Small intestine (tissue), 7 donors: ENCODE data around the gene PTER. TPM values are rescaled to one million over a fixed set of nuclear protein-coding genes. Genes with fewer than 3 reads are reported as not detected.

Source experiments
- DNase-seq, 2 donors: peaks; one replicate each; pipeline versions ENCODE4 v3.0.0 to v3.0.0-alpha.2; 2013
- FAIRE-seq: peaks from 2 replicates; lab custom pipeline; 2012; peaks lifted over from hg19 to GRCh38; lab: Jason Lieb, UNC
- H3K27ac ChIP-seq, 3 donors: one replicate each; pipeline ENCODE4 v1.5.1; 2013; ENCODE audit warnings: low read length in 2 of 3, mild to moderate bottlenecking in 2 of 3, control low read depth in 1 of 3, inconsistent platforms in 1 of 3, low read depth in 1 of 3, moderate library complexity in 1 of 3
- H3K27me3 ChIP-seq, 3 donors: one replicate each; pipeline ENCODE4 v1.6.1; 2013; ENCODE audit warnings: low read length in 3 of 3, inconsistent platforms in 1 of 3; ENCODE audit not compliant: control insufficient read depth in 3 of 3, insufficient read depth in 3 of 3
- H3K36me3 ChIP-seq, 3 donors: one replicate each; pipeline ENCODE4 v1.6.1; 2013; ENCODE audit warnings: low read length in 3 of 3, inconsistent platforms in 1 of 3, low read depth in 1 of 3, mild to moderate bottlenecking in 1 of 3, moderate library complexity in 1 of 3; ENCODE audit not compliant: control insufficient read depth in 3 of 3, insufficient read depth in 2 of 3
- H3K4me1 ChIP-seq, 3 donors: one replicate each; pipeline ENCODE4 v1.6.1; 2013; ENCODE audit warnings: low read length in 2 of 3, inconsistent platforms in 1 of 3, low read depth in 1 of 3, mild to moderate bottlenecking in 1 of 3, moderate library complexity in 1 of 3; ENCODE audit not compliant: control insufficient read depth in 3 of 3, insufficient read depth in 2 of 3
- H3K4me3 ChIP-seq, 3 donors: one replicate each; pipeline ENCODE4 v1.5.1; 2013; ENCODE audit warnings: low read length in 3 of 3, control low read depth in 1 of 3, inconsistent platforms in 1 of 3, low read depth in 1 of 3, mild to moderate bottlenecking in 1 of 3, moderate library complexity in 1 of 3
- H3K9me3 ChIP-seq, 2 donors: one replicate each; pipeline ENCODE4 v1.6.1; 2013; ENCODE audit warnings: low read depth in 1 of 2, low read length in 1 of 2; ENCODE audit not compliant: control insufficient read depth in 2 of 2, insufficient read depth in 1 of 2
- WGBS, 3 donors: extraction: QIAGEN DNeasy Blood & Tissue Kit; methylation state at CpG; one replicate each; pipeline ENCODE4 v1.1.7; 2013; 5-methylcytosine and 5-hydroxymethylcytosine counted together
- polyA plus RNA-seq, 4 donors: library from polyadenylated mRNA; stranded (reverse) in 3 of 4; unstranded in 1 of 4; fragments of 200-250 nt in 3 of 4; fragments of 120-200 nt in 1 of 4; gene quantifications; one replicate each; pipeline versions ENCODE4 v1.2.1 to v1.2.3, GENCODE V29; 2013
- donor health status: healthy with polysubstance abuse.
- donor health status: control.
- donor health status: control.
- donor health status: Bipolar disorder and iron deficiency.
- donor health status: healthy.

PTER gene
- polyA plus RNA-seq, 4 donors, result 7.8 to 12.4 (median 10.6) TPM

GRCh38 chr10:16445770-16446469 is 9.1 kb downstream of the PTER start:
- no peak overlapping the region for H3K27ac ChIP-seq
- peaks cover 0 to 6% (median 0%) of the 10 kb centered on the region in 3 donors for H3K36me3 ChIP-seq
- no peak for DNase-seq
- WGBS, 3 donors, result 92 to 96% (median 95%) methylated on average over 9 of the region's 9 CpGs
- H3K4me1 ChIP-seq, result no peaks in the 10 kb centered on the region
- no peaks in the 10 kb centered on the region for H3K27me3 ChIP-seq
- no peak for FAIRE-seq
- peaks cover 0 to 7% of the 10 kb centered on the region in 2 donors for H3K9me3 ChIP-seq
- H3K4me3 ChIP-seq, result no peak overlapping the region

DNA sequence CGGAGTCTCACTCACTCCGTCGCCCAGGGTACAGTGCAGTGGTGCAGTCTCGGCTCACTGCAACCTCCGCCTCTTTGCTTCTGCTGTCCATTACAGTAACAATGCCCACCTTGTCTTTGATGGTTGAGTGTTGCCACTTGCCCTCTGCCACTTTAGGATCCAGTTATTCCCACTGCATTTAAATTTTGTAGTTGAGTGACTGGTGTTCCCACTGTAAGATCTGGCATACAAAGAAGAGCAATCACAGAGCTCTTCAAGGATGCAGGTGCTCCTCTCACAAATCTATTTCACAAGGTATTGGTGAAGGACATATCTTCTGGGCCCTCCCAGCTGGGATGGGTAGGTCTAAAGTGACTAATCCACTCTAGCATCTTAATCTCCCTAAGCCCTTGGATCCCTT is 12.6 kb downstream of the PTER start:
- 97 to 99% (median 98%) methylated on average over 5 of the region's 5 CpGs for WGBS, 3 donors
- H3K4me1 ChIP-seq, result no peaks in the 10 kb centered on the region
- H3K36me3 ChIP-seq, result peaks cover 0 to 4% (median 0%) of the 10 kb centered on the region in 3 donors
- no peak overlapping the region for H3K4me3 ChIP-seq
- H3K27me3 ChIP-seq, result no peaks in the 10 kb centered on the region
- H3K27ac ChIP-seq, result no peak overlapping the region
- FAIRE-seq, result no peak
- H3K9me3 ChIP-seq, result peaks cover 0 to 7% of the 10 kb centered on the region in 2 donors
- DNase-seq, result no peak

- H3K9me3 ChIP-seq, result no peaks in the 10 kb centered on the region
- FAIRE-seq (no peak), DNase-seq (no peak)
- H3K4me1 ChIP-seq, result no peaks in the 10 kb centered on the region
- 84 to 90% (median 84%) methylated on average over 6 of the region's 6 CpGs for WGBS, 3 donors
- no peak overlapping the region for H3K4me3 ChIP-seq
- no peaks in the 10 kb centered on the region for H3K27me3 ChIP-seq
- H3K27ac ChIP-seq, result no peak overlapping the region
- no peaks in the 10 kb centered on the region for H3K36me3 ChIP-seq
These were observed 21.6 kb downstream of the PTER start for GRCh38 chr10:16458166-16458955.

DNA sequence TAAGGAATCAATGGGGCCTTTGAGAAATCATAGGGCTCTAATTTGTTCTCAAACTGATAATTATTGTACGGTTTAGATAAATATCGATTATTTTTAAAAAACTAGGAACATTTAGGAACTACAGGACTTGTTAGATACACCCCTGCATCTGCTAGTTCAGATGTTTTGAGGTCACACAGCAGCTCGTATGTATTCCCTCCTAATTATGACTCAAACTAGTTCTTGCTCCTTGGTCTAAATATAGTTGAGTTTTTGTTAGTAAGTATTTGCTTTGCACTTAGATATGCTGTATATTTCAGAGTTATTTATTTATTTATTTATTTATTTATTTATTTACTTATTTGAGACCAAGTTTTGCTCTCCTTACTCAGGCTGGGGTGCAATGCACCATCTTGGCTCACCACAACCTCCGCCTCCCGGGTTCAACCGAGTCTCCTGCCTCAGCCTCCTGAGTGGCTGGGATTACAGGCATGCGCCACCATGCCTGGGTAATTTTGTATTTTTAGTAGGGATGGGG is 22.7 kb downstream of the PTER start:
- Histone ChIP-seq H3K27me3 (no peaks in the 10 kb centered on the region), H3K4me3 (no peak overlapping the region), H3K9me3 (no peaks in the 10 kb centered on the region), H3K27ac (no peak overlapping the region), H3K4me1 (no peaks in the 10 kb centered on the region), H3K36me3 (peaks cover 0 to 2% (median 0%) of the 10 kb centered on the region in 3 donors)
- FAIRE-seq (no peak), DNase-seq (no peak)
- 93 to 94% (median 93%) methylated on average over 7 of the region's 7 CpGs for WGBS, 3 donors

GRCh38 chr10:16466001-16466400 is 29.2 kb downstream of the PTER start:
- no peak overlapping the region for H3K27ac ChIP-seq
- 93 to 100% (median 98%) methylated on average over 1 of the region's 1 CpG for WGBS, 3 donors
- H3K36me3 ChIP-seq, result peaks cover 0 to 4% (median 0%) of the 10 kb centered on the region in 3 donors
- no peak for FAIRE-seq
- no peaks in the 10 kb centered on the region for H3K4me1 ChIP-seq
- no peak for DNase-seq
- H3K9me3 ChIP-seq, result no peaks in the 10 kb centered on the region
- H3K27me3 ChIP-seq, result no peaks in the 10 kb centered on the region
- no peak overlapping the region for H3K4me3 ChIP-seq

GRCh38 chr10:16470747-16471146 is 33.9 kb downstream of the PTER start:
- Histone ChIP-seq H3K4me3 (no peak overlapping the region), H3K27me3 (no peaks in the 10 kb centered on the region), H3K9me3 (no peaks in the 10 kb centered on the region), H3K27ac (no peak overlapping the region), H3K4me1 (no peaks in the 10 kb centered on the region), H3K36me3 (no peaks in the 10 kb centered on the region)
- DNase-seq (no peak), FAIRE-seq (no peak)
- WGBS, 3 donors, result 73 to 94% (median 90%) methylated on average over 5 of the region's 5 CpGs

DNA sequence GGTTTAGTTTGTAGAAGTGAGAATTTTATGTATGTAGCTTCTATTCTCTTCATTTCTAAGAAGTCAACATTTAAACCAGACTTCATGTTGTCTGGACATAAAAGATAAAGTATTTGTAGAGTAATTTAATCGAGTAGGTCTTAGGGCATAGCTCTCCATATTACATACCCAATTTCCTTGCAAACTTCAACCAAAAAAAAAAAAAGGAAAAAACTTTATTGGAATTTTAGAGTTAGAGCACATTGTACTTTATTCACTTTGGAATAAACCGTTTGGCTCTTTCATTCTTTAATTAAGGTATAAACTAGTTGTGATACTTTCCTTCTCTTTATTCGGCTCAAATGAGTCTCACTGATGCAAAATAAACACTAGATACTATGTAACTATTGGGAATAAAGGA is 36.0 kb downstream of the PTER start:
- Histone ChIP-seq H3K27ac (no peak overlapping the region), H3K36me3 (no peaks in the 10 kb centered on the region), H3K27me3 (no peaks in the 10 kb centered on the region), H3K4me3 (no peak overlapping the region), H3K9me3 (no peaks in the 10 kb centered on the region), H3K4me1 (no peaks in the 10 kb centered on the region)
- 86 to 94% (median 87%) methylated on average over 3 of the region's 3 CpGs for WGBS, 3 donors
- FAIRE-seq (no peak), DNase-seq (no peak)

- Histone ChIP-seq H3K27ac (no peak overlapping the region), H3K9me3 (no peaks in the 10 kb centered on the region), H3K27me3 (no peaks in the 10 kb centered on the region), H3K4me3 (no peak overlapping the region), H3K4me1 (no peaks in the 10 kb centered on the region), H3K36me3 (no peaks in the 10 kb centered on the region)
- WGBS, 3 donors, result 63 to 80% (median 73%) methylated on average over 1 of the region's 1 CpG
- FAIRE-seq (no peak), DNase-seq (no peak)
These were observed 40.9 kb downstream of the PTER start for GRCh38 chr10:16477757-16478156.
